HepG2 (cell line): ENCODE measurements around the gene TSHZ2. TPM values are rescaled to one million over a fixed set of nuclear protein-coding genes. Genes with fewer than 3 reads are reported as not detected.

Experiments used
- CREB3 ChIP-seq: sonication (generic); formaldehyde crosslinking; IDR thresholded peaks from 2 replicates; pipeline ENCODE4 v1.5.0; 2020; ENCODE audit warnings: missing genetic modification reagents
- GMEB1 ChIP-seq: sonication (generic); formaldehyde crosslinking; IDR thresholded peaks from 2 replicates; pipeline ENCODE4 v1.5.1; 2020; ENCODE audit warnings: missing genetic modification reagents, mild to moderate bottlenecking, borderline replicate concordance
- HOXD1 ChIP-seq: sonication (generic); formaldehyde crosslinking; IDR thresholded peaks from 2 replicates; pipeline ENCODE4 v1.5.0; 2020; ENCODE audit warnings: missing genetic modification reagents
- KAT2B ChIP-seq: fragments of 150-350 bp; IDR thresholded peaks from 2 replicates; pipeline ENCODE4 v1.6.1; 2014; ENCODE audit warnings: low read depth, low read length, borderline replicate concordance
- PAXIP1 ChIP-seq: sonication (generic); formaldehyde crosslinking; conservative IDR thresholded peaks from 2 replicates; pipeline ENCODE4 v1.4.0; 2020; ENCODE audit warnings: mild to moderate bottlenecking, missing genetic modification reagents, moderate library complexity
- TIGD3 ChIP-seq: sonication (generic); formaldehyde crosslinking; IDR thresholded peaks from 2 replicates; pipeline ENCODE4 v1.5.1; 2020; ENCODE audit warnings: mild to moderate bottlenecking, missing genetic modification reagents, borderline replicate concordance
- ZNF143 ChIP-seq: sonication (generic); formaldehyde crosslinking; IDR thresholded peaks from 2 replicates; pipeline ENCODE4 v1.4.0; 2020; ENCODE audit warnings: missing genetic modification reagents
- ZNF746 ChIP-seq: sonication (generic); formaldehyde crosslinking; IDR thresholded peaks from 2 replicates; pipeline ENCODE4 v1.8.0; 2022; ENCODE audit warnings: mild to moderate bottlenecking, missing genetic modification reagents
- ZNF761 ChIP-seq: sonication (generic); formaldehyde crosslinking; conservative IDR thresholded peaks from 2 replicates; pipeline ENCODE4 v1.4.0; 2020; ENCODE audit warnings: mild to moderate bottlenecking, missing genetic modification reagents
- polyA plus RNA-seq, 8 experiments: library from polyadenylated mRNA; depleted of rRNA in 3 of 8; stranded (reverse) in 7 of 8; unstranded in 1 of 8; fragments of >200 nt; fragmentation: Illumina TruSeq in 4 of 8; extraction: Trizol in 4 of 8; gene quantifications; 2 replicates each; pipeline versions ENCODE4 v1.2.1 to v1.2.3, GENCODE V29; 2011 to 2016; ENCODE audit warnings: low read depth in 4 of 8, missing spikeins in 1 of 8, mixed read lengths in 1 of 8; ENCODE audit not compliant: insufficient read depth in 1 of 8
- total RNA-seq, 5 experiments: library from RNA; depleted of rRNA; stranded (reverse); fragments of >200 nt; fragmentation: Illumina TruSeq; extraction: Trizol; gene quantifications; 2 replicates each; pipeline ENCODE4 v1.2.3, GENCODE V29; 2016; ENCODE audit warnings: low read depth in 1 of 5
- TF ChIP-seq, protein P1 (sequence below): sonication (generic); formaldehyde crosslinking; IDR thresholded peaks from 2 replicates; pipeline ENCODE4 v1.5.0; 2020; ENCODE audit warnings: mild to moderate bottlenecking, missing genetic modification reagents, borderline replicate concordance

Gene TSHZ2
- total and polyA plus RNA-seq, 2 of the 13 experiments (the other 11 are each of a cell fraction or from before 2014, with no cell fraction given) = 0.01 TPM; not detected in 1

DNA sequence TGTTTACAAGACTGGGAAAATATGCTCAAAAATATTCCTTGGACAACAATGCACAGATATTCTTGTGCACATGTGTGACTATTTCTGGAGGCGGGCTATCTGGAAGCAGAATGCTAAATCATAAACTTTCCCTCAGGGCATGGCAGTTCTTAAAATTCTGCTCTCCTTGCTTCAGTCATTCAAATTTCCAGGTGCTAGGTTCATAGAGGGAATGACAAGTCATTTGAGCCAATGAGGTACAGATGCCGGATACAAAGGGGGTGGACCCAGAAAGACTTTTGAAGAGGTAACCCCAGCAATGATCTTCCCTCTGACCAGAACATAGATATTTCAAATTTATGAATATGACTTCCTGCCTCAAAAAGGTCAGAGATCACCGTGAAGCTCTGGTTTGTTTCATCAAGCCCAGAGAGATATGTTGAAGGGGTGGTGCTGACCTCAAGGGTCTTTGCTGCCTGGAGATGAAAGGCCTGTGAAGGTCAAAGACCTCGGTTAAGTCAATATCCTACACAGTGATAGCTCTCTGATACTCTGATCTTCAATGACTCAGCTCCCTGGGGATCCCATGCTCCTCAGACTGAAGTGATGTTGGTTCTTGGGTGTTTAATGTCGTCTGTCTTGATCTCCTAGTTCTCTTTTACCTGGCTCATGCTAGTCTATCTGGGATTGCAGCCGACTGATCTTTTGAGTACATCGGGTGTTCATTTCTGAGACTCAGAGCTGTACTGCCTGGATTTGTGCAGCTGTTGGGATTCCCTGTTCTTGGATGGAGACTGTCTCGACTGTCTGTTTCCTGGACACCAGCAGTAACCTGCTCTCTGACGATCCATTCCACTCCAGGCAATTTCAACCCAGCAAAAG is 47.5 kb upstream of the TSHZ2 start (continued):
- TF ChIP-seq TIGD3 (CRISPR knock-in tag) = no peak
- peak; percentile 74 for TF ChIP-seq ZNF746 (CRISPR knock-in tag)
- peak; percentile 90 for TF ChIP-seq ZNF761 (CRISPR knock-in tag)
- TF ChIP-seq GMEB1 (CRISPR knock-in tag) = no peak; the same call in 1 of the 2 replicates
- TF ChIP-seq PAXIP1 = peak; percentile 98
- TF ChIP-seq CREB3 (CRISPR knock-in tag) = no peak
- no peak for TF ChIP-seq KAT2B
- TF ChIP-seq ZNF143 (CRISPR knock-in tag) = no peak
- peak; percentile 76; the same call in 1 of the 2 replicates for TF ChIP-seq HOXD1 (CRISPR knock-in tag)
- TF ChIP-seq, protein P1, sequence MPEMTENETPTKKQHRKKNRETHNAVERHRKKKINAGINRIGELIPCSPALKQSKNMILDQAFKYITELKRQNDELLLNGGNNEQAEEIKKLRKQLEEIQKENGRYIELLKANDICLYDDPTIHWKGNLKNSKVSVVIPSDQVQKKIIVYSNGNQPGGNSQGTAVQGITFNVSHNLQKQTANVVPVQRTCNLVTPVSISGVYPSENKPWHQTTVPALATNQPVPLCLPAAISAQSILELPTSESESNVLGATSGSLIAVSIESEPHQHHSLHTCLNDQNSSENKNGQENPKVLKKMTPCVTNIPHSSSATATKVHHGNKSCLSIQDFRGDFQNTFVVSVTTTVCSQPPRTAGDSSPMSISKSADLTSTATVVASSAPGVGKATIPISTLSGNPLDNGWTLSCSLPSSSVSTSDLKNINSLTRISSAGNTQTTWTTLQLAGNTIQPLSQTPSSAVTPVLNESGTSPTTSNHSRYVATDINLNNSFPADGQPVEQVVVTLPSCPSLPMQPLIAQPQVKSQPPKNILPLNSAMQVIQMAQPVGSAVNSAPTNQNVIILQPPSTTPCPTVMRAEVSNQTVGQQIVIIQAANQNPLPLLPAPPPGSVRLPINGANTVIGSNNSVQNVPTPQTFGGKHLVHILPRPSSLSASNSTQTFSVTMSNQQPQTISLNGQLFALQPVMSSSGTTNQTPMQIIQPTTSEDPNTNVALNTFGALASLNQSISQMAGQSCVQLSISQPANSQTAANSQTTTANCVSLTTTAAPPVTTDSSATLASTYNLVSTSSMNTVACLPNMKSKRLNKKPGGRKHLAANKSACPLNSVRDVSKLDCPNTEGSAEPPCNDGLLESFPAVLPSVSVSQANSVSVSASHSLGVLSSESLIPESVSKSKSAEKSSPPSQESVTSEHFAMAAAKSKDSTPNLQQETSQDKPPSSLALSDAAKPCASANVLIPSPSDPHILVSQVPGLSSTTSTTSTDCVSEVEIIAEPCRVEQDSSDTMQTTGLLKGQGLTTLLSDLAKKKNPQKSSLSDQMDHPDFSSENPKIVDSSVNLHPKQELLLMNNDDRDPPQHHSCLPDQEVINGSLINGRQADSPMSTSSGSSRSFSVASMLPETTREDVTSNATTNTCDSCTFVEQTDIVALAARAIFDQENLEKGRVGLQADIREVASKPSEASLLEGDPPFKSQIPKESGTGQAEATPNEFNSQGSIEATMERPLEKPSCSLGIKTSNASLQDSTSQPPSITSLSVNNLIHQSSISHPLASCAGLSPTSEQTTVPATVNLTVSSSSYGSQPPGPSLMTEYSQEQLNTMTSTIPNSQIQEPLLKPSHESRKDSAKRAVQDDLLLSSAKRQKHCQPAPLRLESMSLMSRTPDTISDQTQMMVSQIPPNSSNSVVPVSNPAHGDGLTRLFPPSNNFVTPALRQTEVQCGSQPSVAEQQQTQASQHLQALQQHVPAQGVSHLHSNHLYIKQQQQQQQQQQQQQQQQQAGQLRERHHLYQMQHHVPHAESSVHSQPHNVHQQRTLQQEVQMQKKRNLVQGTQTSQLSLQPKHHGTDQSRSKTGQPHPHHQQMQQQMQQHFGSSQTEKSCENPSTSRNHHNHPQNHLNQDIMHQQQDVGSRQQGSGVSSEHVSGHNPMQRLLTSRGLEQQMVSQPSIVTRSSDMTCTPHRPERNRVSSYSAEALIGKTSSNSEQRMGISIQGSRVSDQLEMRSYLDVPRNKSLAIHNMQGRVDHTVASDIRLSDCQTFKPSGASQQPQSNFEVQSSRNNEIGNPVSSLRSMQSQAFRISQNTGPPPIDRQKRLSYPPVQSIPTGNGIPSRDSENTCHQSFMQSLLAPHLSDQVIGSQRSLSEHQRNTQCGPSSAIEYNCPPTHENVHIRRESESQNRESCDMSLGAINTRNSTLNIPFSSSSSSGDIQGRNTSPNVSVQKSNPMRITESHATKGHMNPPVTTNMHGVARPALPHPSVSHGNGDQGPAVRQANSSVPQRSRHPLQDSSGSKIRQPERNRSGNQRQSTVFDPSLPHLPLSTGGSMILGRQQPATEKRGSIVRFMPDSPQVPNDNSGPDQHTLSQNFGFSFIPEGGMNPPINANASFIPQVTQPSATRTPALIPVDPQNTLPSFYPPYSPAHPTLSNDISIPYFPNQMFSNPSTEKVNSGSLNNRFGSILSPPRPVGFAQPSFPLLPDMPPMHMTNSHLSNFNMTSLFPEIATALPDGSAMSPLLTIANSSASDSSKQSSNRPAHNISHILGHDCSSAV = no peak
